ENCODE measurements around the gene FIGN. TPM values are rescaled to one million over a fixed set of nuclear protein-coding genes. Genes with fewer than 3 reads are reported as not detected.

The FIGN gene
- polyA plus RNA-seq, 1 donor, result 14.1 TPM

DNA sequence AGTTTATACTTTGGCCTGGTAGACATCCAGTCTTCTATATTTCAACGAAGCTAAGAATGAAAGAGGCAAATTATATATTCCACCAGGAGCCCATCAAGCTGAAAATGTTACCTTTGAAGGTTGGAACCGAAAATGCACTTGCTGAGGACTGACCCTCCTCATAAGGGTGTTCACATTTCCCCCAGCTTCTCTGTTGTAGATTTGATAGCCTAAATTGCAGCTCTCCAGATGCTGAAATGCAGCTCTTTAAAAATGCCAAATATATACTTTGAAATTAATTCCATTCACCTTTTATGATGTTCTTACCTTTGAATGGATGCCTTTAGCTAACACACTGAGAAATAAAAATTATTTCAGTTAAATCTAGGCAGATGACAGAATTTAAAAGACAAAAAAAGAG lies 1.8 kb upstream of the FIGN start:
- DNase-seq, result no peak

DNA sequence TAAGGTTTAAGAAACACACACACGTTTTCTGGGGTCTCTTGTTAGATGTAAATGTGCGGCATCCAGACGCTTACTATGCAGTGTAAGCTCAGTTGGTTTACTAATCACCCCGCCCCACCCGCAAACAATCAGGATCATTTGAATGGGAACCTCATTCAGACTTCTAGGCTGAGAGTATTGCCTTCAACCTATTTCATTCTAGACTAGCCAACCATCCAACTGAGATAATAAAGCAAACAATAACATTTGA lies 1.3 kb upstream of the FIGN start:
- no peak for DNase-seq

DNA sequence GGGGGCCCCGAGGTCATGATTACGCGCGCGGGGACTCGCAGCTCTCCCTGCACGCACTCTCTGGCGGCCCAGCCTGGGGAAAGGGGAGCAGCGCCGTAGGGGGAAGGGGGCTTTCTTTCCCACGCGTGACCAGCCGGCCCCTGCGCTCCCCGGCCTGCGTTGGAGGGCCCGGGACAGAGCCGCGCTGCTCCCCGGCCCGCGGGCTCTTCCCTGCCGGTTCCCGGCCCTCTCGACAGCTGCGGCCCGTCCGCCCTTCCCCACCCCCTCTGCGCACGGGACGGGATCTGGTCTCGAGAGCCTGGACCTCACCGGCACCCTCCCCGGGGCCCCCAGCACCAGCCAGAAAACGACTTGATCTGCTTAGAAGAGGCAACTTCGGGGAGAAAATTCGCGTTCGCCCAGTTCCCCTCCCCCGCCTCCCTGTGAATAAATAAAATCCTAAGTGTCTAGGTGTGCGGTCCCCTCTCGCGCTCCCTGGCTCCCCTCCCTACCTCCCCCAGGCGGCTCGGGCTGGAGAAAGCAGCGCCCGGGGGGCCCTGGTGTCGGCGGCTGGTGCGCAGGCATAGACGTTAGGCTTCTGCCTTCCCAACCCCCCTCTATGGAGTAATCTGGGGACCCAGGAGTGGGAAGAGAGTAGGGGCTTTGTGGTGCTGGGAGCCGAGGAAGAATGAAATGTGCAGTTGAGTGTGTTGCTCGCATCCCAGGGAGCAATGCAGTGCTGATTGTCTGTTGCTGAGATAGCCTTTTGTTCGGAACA lies 803 bp upstream of the FIGN start:
- peak; percentile 57 for DNase-seq

DNA sequence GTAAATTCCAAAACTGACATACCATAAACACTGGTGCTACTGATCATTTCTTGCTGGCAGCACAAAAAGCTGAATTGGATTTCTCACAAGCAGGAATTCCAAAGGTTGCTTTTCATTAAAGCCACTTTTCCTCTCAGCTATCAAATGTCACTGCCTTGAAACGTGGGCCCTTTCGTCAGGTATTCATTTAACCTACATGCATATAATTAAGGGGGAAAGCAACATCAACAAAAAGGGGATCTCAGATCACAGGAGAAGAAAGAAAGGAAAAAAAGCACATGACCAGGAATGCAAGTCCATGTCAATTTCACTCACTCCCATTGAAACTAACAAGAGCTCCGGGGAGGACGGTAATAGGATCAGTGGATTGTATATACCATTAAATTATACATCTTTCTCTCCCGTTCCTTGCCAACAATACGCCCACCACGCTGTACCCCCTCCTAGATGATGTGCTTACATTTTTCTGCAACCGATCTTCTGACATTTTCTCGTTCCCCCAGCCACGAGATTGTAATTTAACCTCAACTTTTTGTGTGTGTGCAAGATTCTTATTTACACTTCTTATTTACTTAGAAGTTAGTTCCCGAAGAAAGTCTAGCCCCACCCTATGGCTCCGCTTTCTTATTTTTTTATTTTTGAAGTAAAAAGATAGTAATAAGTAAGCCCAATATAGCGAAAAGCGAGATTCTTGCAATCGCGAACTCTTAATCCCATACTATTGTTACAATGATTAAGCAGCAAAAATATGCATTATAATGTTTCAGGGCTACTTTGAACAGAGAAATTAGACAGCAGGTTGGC lies 725 bp downstream of the FIGN start:
- DNase-seq, result no peak

DNA sequence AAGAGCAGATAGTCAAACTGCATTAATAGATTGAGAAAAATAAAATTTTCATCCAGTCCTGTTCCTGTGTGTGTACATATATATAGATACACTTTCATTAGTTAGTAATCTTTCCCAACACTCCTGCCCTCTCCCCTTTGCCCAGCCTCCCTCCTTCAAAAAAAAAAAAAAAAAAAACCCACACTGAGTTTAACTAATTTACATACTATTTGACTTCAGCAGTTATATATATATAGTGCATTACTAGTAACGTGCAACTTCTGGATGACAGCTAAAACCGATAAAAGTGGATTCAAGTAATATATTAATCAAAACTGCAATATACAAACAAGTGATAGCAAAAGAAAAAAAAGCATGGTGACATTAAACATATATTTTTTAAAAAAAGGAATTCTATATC lies 1.4 kb downstream of the FIGN start:
- DNase-seq, result no peak

DNA sequence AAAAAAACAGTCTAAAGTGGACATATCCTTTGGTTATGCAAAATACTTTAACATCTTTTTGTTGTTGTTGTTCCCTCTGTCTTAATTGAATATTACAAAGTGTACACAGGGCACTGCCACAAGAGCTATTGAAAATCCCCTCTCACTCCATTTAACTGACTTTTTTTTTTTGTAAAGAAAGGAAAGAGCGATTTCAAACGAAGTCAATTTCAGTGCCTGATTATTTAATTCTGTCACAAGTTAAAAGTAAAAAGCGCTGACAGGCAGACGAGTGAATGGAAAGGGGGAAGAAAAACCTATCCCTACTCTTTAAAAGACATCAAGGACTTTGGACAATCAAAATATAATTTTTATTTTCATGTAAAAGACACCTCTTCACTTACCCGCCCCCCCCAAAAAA lies 1.9 kb downstream of the FIGN start:
- DNase-seq, result no peak

DNA sequence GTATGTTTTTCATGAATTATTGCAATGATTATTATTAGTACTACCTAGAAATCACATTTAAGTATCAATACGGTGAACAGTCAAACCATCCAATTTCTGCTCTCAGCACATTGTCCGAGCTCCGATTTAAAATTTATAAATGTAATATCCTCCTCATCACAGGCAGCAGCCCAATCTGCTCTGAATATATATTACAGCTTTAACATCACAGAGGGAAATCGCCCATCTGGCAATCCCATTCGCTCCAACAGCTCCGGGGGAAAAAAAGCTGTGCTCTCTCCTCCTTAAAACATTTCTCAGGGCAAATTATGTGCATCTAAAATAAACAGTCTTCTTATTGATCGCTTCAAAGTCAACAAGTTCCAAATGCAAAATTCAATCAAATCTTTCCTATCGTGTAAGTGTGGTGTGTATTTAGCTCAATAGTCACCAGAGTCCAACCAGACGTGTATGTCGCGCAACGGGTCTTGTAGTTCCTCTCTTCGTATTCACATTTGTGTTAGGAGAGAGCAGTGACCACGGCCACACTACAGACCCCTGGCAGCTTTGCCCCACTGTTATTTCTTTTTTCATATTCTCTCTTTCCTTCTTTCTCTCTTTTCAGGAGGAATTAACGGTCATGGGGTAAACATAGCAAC lies 2.4 kb downstream of the FIGN start:
- no peak for DNase-seq

DNA sequence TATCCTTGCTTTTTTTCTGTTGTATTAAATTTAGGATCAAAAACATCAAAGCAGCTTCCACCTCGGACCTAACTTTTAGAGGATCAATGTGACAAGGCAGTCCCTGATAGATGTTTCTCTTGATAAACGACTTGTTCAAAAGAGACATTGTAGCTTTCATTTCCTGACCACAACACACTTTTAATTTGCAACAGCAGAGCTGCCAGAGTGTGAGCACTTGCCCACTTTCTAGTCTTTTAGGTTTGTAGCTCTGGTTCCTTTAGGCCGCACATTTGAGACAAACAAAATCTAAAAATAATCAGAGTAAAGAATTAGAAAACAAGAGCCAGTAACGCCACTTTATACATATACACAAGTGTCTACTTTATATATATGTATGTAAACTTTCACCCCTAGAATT lies 3.1 kb downstream of the FIGN start:
- DNase-seq, result no peak

DNA sequence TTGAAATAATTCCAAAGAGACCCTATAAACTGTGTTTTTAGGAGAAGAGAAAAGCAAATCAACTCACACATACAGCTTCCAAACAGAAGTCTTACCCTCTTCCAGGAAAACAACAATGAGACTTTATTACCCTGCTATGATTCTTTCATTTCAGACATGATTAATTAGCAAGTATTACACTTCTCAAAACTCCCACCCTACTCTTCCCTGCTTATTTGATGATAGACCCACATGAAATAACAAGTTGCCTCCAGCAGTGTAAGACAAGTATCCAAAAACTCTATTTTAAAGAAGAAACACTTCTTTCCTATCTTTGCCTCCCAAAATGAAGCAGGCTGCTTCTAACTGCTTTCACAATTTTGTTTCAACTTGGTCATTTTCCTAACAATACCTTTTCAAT lies 4.1 kb downstream of the FIGN start:
- no peak for DNase-seq

DNA sequence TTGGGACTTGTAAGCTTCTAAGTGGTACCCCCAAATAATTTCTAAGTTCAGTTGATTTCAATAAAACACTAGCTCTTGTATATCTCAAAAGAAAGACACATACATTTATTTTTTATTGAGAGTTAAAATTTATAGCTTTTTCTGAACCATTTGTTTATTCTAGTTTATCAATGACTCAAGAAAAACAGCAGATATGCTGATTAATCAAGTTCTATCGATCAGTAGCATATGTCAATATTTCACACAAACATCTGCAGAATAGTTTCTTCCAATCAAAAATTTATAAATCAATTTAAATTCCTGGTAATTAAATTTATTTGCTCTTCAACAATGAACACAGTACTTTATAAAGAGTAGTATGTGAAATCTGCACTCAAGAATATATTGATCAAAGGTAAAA lies 5.3 kb downstream of the FIGN start:
- no peak for DNase-seq

DNA sequence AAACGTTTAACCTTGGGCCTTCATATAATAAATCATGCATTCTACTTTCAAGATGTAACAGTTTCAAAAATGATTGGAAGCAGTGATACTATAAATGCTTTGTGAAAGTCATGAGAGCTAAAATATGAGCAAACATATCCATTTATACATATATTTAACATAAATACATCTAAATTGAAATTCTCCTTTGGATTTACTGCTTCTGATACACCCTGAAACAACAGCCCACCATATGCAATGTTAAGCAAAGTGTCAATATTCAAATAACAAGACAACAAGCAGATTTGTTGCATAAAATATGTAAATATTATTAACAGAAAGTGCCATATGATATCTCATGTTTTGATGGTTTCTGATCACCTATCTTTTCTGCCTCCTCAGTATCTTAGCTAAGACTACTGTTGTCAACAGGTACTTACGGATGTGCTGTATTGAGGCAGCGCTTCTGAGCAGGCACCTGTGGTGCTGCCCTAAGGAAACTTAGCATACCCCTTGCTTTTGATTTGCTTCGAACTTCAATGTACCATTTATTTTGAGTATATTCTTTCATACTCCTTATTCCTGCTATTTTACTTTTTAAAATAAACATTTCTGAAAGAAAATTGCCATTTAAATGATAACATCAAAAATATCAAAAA lies 6.1 kb downstream of the FIGN start:
- no peak for DNase-seq

DNA sequence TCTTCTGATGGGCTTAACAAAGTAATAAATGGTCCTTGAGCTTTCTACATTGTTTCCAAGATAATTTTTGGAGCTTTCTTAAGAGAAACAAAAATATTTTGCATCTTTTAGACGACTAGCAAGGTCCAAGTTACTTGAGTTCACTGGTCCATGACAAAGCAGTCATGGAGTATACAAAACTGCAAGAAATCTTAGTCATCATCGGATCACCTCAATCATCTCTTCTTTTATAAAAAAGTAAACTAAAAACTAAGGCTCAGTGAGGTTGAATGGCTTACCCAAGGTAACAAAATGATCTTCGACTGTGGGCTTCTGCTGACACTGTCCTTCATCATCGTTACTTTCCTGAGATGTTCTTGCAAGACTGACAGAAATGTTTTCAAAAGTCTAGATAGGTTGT lies 11.9 kb downstream of the FIGN start:
- DNase-seq, result no peak

DNA sequence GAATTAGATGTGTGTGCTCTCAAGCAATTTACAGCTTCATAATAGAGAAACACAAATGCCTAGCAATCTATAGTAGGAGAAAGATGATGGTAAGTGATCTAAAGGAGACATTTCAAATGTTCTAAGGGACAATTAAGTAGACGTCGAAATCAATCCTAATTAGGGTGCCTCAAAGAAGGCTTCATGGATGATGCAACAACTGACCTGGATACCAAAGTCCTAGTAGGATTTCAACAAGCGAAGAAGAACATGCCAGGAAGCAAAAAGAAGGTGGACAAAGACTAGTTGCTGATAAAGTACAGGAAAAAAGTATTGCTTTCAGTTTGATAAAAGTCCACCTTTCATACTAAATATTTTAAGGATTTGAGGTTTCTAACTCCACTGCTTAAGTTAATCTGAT lies 12.5 kb downstream of the FIGN start:
- DNase-seq, result no peak

DNA sequence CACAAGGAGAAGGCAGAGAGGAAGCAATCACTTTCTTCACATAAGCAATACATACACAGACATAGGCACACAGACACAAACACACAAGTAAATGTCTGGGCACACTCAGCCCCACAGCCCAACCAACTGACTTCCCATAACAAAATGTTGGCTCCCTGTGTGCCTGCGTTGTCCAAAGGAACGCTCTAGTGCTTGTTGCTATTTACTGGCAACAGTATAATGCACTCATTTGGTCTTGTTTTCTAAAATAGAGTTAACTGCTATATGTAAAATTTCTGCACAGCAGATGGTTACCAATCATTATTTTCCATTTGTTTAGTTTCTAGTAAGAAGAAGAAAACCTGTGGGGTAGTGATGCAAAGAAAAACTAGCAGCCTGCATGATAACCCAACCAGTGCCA lies 16.5 kb downstream of the FIGN start:
- no peak for DNase-seq

DNA sequence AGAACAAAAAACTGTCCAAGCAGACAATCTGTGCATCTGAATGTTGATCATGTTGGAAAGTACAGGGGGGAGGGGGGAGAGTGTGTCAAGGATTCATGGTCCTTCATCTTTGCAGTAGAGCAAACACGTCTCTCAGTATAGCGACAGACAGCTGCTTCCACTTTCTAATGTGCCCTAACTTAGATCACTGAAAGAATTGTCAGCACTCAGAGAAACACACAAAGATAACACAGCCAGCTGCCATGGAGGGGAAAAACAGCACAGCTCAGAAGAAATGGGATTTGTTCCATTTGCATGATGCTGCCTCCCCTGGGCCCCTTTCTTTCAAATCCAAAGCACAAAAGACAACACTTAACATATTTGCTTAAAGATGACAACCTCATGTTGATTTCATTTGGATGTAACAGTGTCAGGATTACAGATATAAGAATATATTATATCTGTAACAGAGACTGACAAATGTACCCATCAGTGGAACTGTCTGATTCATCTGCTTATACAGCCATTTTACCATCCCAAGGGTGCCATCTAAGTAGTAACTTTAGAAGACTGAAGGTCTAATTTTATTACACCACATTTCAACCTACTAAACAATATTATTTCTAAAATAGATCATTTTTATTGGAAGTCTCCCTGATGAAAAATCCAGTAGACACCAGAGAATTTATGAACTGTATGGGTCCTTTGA lies 17.7 kb downstream of the FIGN start:
- DNase-seq, result no peak

DNA sequence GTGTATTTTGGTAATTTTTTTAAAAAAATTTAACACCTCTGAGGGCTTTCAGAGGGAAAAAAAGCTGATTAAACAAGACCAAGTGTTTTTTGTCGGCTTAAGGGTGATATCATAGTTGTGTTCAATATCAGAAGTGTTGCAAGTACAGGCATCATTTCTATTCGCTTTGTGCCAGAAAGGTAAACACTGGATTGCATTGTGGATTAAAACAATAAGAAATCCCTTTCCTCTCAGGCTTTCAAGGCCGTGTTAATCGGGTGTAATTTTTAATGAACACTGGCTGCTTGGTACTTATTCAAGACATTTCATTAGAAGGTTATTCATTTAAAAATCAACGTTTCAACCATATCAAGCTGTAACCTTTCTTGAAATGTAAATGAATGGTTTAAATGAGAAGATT lies 18.3 kb downstream of the FIGN start:
- DNase-seq, result no peak

DNA sequence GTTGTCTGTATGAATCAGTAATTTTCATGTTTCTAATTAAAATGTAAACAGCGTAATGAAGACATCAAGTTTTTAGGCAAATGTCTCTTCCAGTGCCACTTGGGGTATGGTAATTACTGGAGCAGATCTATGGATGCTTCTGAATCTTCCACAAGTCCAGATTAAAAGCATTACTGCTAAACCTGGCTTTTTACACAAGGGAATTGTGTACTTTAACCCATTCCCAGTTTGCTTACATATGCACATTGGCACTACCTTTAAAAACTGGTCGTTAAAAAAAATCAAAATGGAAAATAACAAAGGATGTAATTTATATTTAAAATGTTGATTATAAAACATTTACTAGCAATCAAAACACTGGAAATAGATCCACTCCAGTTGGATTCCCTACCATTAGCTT lies 19.7 kb downstream of the FIGN start:
- no peak for DNase-seq

DNA sequence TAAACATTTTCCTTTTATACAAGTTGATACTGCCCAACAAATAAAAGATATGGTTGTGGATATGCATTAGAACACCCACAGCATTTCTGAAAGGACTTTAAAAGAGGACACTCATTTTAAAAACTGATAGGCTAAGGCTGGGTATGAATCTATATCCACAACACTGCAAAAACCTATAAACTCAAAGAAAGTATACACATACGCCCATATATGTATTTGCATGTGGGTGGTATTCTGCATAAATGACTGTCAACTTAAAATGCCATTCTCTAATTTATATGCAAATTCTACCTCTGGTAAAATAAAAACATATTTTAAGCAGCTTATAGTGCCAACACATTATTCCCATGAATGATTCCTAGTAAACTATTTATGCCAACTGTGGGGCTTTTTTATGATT lies 20.1 kb downstream of the FIGN start:
- no peak for DNase-seq

DNA sequence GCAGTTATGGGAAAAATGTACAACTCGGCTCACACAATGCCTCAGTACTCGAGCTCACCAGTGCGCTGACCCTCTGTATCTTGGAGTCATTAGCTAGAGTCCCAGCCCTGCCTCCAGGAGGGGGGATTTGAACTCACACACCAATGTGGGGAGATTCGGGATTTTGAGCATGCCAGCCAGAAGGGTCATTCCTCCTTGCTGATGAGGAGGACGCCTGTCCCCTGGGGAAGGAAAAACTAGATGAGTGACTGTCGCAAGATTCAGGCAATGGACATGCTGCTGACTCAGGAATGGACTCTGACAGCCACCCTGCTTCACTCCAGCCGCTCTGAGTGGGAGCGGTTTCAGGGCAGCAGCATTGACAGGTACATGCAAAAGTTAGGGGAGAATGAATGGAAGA lies 20.6 kb downstream of the FIGN start:
- no peak for DNase-seq

DNA sequence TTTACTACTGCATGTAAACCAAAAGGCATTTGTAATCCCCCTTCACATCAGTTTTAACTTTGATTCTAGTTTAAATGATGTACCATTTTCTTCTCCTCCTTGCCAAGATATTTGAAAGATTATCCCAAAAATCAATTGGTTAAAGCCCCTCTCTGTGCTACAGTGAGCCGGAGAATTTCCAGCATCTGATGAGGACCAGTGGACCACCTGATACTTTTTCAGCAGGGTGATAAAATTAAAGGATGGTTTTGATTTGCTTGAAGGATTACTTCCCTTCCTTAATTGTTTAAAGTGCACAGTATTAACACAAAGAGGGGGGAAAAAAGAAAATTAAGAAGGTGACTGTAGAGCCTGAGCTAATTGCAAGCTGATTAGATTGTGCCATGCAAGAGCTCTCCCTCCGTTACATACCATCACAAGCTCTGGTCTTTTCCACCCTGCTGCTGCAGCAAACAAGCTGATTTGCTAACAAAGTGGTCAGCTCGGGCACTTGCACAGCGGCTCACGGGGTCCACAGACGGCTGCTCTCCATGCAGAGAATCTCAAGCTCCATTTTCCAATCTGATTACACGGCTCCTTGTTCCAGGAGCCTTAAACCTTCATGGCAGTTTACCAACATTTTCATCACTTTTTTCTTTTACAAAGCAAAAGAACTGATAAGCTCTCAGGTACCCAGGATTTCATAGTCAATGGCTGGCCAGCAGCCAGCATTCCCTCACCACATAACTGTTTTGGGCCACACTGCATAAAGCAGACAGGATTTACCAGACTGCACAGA lies 22.1 kb downstream of the FIGN start:
- DNase-seq, result no peak

DNA sequence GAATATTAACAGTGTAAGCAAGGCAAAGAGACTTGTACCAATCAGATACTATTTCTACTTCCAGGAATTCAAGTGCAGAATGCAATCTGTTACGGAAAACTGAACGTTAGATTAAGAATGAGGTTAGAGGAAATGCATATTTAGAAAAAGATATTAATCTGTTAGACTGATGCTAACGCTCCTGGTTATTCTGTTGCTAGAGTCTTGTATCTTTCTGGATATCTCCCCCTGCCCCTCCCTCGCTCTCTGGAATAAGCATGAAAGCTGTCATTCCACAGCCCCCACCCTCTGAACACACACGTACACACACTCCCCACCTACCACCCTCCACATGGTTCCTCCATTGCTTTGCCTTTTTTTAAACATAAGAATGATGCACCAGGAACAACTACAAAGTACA lies 24.1 kb downstream of the FIGN start:
- no peak for DNase-seq

DNA sequence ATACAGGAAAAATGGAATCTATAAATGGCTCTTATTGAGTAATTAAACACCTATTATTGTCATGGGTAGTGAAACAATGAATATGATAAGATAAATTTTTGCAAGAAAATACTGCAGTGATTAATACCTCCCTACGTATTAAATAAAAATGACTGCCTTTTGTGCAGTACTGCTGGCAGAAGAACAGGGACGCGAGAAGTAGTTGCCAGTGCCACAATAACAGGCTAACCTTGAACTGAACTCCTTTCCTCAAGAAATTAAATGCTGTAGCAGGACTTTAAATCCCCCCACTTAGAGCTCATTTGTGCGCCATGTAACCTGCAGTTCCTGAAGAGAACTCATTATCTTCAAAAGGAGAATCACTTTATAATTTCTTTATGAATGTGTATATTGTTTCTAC lies 24.6 kb downstream of the FIGN start:
- no peak for DNase-seq
